ENCODE results near the gene MACROD2.

MACROD2 gene

DNA sequence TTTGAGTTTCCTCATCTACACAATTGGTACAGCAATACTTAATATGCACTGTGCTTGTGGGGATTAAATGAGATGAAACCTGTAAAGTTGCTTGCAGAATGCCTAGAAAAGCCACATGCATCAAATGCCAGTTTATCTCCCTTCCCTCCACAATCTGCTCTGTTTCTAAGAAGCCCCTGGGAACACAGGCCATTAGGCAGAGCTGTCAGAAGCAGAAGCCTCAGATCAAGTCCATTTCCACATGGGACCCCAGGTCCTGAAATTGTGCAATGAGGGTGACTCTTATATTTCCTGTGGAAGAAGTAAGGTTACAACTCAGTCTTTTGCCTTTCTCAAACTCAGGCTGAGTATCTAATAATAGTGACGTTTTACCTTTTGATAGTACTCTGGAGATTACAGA, 1840.5 kb downstream of the MACROD2 start:
- H3K4me1 Mint-ChIP-seq (ENCODE audit: low read depth): no peaks in the 10 kb centered on the region
- H3K27me3 Mint-ChIP-seq: no peaks in the 10 kb centered on the region
- H3K36me3 Mint-ChIP-seq: no peaks in the 10 kb centered on the region
- H3K27ac Mint-ChIP-seq: no peak overlapping the region
- no peak overlapping the region for H3K4me3 Mint-ChIP-seq
- peaks cover 4% of the 10 kb centered on the region for H3K9me3 Mint-ChIP-seq (ENCODE audit: low read depth)

DNA sequence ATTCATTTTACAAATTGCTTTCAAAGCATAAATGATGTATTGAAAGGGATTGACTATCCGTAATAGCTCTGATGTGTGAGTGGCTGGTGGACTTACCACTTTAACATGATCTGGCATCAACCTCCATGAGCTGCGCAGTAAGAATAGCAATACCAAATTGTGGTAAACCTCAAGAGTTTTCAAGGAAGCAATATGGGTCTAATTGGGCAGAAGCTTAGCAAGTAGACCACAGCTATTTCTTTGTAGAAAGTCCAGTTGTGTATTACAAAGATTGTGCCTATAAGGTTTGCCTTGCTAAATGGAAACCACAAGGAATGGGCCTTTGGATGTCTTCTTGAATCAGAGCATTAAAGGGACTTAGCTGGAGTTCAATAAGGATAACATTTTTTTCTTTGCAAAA, 1841.3 kb downstream of the MACROD2 start:
- Mint-ChIP-seq H3K36me3 (no peaks in the 10 kb centered on the region), H3K27ac (no peak overlapping the region), H3K9me3 (ENCODE audit: low read depth) (peaks cover 4% of the 10 kb centered on the region)

DNA sequence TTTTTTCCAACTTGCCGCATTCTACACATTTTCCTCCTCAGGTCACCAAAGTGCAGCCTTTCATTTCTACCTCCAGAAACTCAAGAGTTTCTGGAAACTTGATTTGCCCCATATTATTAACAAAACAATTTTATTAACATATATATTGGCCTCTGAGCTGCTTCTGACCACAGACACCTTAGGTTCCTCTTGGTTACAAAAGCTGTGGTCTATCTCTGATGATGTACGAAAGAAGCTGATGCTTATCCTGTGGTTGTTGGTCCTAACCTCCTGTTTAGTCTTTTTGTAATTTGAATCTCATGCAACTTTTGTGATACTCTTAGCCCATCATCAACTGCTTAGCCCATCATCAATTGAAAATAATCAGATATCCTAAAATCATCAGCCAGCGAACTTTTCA, 1842.2 kb downstream of the MACROD2 start:
- Mint-ChIP-seq H3K4me1 (ENCODE audit: low read depth) (no peaks in the 10 kb centered on the region), H3K27ac (no peak overlapping the region), H3K36me3 (no peaks in the 10 kb centered on the region), H3K27me3 (no peaks in the 10 kb centered on the region), H3K9me3 (ENCODE audit: low read depth) (peaks cover 4% of the 10 kb centered on the region), H3K4me3 (no peak overlapping the region)

More for the DNA sequence above, 1841.3 kb downstream of the MACROD2 start:
- H3K4me1 Mint-ChIP-seq (ENCODE audit: low read depth): no peaks in the 10 kb centered on the region
- H3K4me3 Mint-ChIP-seq: no peak overlapping the region
- no peaks in the 10 kb centered on the region for H3K27me3 Mint-ChIP-seq

- no peak overlapping the region for H3K27ac Mint-ChIP-seq
- H3K9me3 Mint-ChIP-seq (ENCODE audit: low read depth): peaks cover 4% of the 10 kb centered on the region
- no peak overlapping the region for H3K4me3 Mint-ChIP-seq
- H3K27me3 Mint-ChIP-seq: no peaks in the 10 kb centered on the region
- no peaks in the 10 kb centered on the region for H3K4me1 Mint-ChIP-seq (ENCODE audit: low read depth)
- H3K36me3 Mint-ChIP-seq: no peaks in the 10 kb centered on the region
Observed at GRCh38 chr20:15838466-15838865, 1843.2 kb downstream of the MACROD2 start.

DNA sequence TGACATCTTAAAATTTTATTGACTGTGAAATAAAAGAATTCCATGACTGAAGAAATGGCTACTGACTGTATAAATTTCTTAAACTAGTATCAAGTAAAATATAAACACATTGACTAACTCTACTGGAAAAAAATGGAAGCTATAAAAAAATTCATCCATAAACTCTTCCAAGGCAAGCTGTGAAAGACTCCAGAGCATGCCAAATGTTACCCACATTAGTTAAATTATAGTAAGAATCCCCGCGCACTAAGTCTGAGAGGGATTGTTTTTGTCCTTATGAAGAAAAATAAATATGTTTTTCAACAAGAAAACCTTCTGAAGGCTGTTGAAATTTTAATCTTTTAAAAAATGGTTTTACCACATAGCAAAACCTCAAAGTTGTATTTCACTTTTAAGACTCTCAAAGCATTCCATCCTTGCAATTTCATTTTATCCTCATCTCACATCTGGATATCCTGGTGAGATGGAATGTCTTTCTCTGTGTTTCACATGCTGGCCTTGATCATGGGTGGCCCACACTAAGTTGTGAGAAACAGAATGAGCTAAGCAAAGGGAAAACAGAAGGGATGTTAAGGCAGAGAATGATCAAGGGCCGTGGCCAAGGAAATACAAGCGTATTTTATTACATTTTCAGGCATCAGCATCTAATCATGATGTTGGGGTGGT, 1845.5 kb downstream of the MACROD2 start:
- no peaks in the 10 kb centered on the region for H3K36me3 Mint-ChIP-seq
- peaks cover under 1% of the 10 kb centered on the region for H3K9me3 Mint-ChIP-seq (ENCODE audit: low read depth)
- no peak overlapping the region for H3K4me3 Mint-ChIP-seq
- no peaks in the 10 kb centered on the region for H3K27me3 Mint-ChIP-seq
- H3K27ac Mint-ChIP-seq: no peak overlapping the region
- no peaks in the 10 kb centered on the region for H3K4me1 Mint-ChIP-seq (ENCODE audit: low read depth)

- Mint-ChIP-seq H3K27ac (no peak overlapping the region), H3K4me1 (ENCODE audit: low read depth) (no peaks in the 10 kb centered on the region), H3K36me3 (no peaks in the 10 kb centered on the region), H3K9me3 (ENCODE audit: low read depth) (peaks cover 4% of the 10 kb centered on the region), H3K4me3 (no peak overlapping the region), H3K27me3 (no peaks in the 10 kb centered on the region)
Observed at GRCh38 chr20:15842872-15843271, 1847.6 kb downstream of the MACROD2 start.

- no peaks in the 10 kb centered on the region for H3K4me1 Mint-ChIP-seq (ENCODE audit: low read depth)
- H3K36me3 Mint-ChIP-seq: no peaks in the 10 kb centered on the region
- no peak overlapping the region for H3K27ac Mint-ChIP-seq
- H3K9me3 Mint-ChIP-seq (ENCODE audit: low read depth): peaks cover 4% of the 10 kb centered on the region
- H3K27me3 Mint-ChIP-seq: no peaks in the 10 kb centered on the region
- no peak overlapping the region for H3K4me3 Mint-ChIP-seq
Observed at GRCh38 chr20:15843777-15844176, 1848.5 kb downstream of the MACROD2 start.

DNA sequence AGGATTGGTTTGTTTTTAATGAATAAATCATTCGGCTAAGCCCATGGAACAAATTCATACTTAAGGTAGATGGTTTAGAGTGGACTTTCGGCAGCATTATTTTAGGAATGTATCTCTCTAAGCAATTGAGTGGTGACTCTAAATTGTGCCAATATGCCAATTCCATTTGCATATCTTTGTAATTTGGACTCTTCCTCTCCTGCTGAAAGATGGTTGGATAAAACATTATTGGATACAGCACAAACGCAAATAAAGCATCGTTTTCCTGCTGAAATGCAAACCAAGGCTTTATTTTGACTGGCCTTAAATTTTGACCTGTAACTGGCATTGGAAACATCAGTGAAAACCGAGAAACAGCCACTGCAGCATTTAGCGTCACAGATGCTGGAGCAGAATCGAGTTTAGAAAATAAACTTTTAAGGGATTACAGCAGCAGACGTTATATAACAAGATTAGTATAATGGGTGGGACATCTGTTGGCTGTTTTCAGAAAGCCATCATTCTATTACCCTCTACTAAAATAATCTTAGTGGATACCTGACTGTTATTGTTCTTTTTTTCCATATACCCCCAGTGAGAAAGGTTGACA, 1852.0 kb downstream of the MACROD2 start:
- Mint-ChIP-seq H3K4me1 (ENCODE audit: low read depth) (no peaks in the 10 kb centered on the region), H3K9me3 (ENCODE audit: low read depth) (peaks cover 8% of the 10 kb centered on the region), H3K27ac (no peak overlapping the region), H3K27me3 (no peaks in the 10 kb centered on the region), H3K4me3 (no peak overlapping the region), H3K36me3 (no peaks in the 10 kb centered on the region)

GRCh38 chr20:15848126-15848525, 1852.8 kb downstream of the MACROD2 start:
- Mint-ChIP-seq H3K4me1 (ENCODE audit: low read depth) (no peaks in the 10 kb centered on the region), H3K27me3 (no peaks in the 10 kb centered on the region), H3K4me3 (no peak overlapping the region), H3K27ac (no peak overlapping the region), H3K9me3 (ENCODE audit: low read depth) (peaks cover 8% of the 10 kb centered on the region), H3K36me3 (no peaks in the 10 kb centered on the region)

- H3K4me3 Mint-ChIP-seq: no peak overlapping the region
- H3K4me1 Mint-ChIP-seq (ENCODE audit: low read depth): no peaks in the 10 kb centered on the region
- H3K27ac Mint-ChIP-seq: no peak overlapping the region
- peaks cover 8% of the 10 kb centered on the region for H3K9me3 Mint-ChIP-seq (ENCODE audit: low read depth)
- H3K36me3 Mint-ChIP-seq: no peaks in the 10 kb centered on the region
- no peaks in the 10 kb centered on the region for H3K27me3 Mint-ChIP-seq
Observed at GRCh38 chr20:15848995-15849610, 1853.8 kb downstream of the MACROD2 start.

DNA sequence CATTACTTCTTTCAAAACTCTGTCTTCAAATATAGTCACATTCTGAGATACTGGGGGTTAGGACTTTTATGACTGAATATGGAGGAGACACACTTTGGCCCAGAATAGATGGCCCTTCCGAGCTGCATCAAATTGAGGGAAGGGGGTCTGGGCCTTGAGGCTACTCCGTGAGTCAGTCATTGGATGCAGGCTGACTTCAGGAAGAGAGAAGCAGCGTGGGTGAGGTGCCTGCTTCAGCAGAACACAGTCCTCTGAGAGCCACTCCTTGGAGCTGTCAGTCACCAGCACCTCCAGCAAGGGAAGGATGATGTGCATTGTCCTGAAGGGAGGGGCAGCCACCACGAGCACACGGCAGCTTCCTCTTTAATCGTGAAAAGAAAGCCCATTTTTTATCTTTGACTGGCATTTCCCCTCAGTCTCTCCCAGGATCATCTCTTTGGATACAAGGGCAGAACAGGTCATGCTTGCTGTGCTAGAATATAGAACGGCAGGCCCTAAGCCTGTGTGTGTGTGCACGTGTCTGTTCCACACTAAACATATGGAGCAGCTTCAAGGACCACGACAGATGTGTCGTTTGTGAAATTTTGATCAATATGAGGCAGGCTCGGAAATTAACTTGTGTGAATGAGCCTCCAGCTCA, 1856.4 kb downstream of the MACROD2 start:
- Mint-ChIP-seq H3K27me3 (no peaks in the 10 kb centered on the region), H3K9me3 (ENCODE audit: low read depth) (peaks cover 4% of the 10 kb centered on the region), H3K4me3 (no peak overlapping the region), H3K27ac (no peak overlapping the region), H3K36me3 (no peaks in the 10 kb centered on the region), H3K4me1 (ENCODE audit: low read depth) (no peaks in the 10 kb centered on the region)

- Mint-ChIP-seq H3K9me3 (ENCODE audit: low read depth) (peaks cover 4% of the 10 kb centered on the region), H3K4me1 (ENCODE audit: low read depth) (no peaks in the 10 kb centered on the region), H3K27ac (no peak overlapping the region), H3K4me3 (no peak overlapping the region), H3K36me3 (no peaks in the 10 kb centered on the region), H3K27me3 (no peaks in the 10 kb centered on the region)
Observed at GRCh38 chr20:15854911-15855310, 1859.6 kb downstream of the MACROD2 start.

- Mint-ChIP-seq H3K4me3 (no peak overlapping the region), H3K9me3 (ENCODE audit: low read depth) (no peaks in the 10 kb centered on the region), H3K27me3 (no peaks in the 10 kb centered on the region), H3K27ac (no peak overlapping the region), H3K4me1 (ENCODE audit: low read depth) (no peaks in the 10 kb centered on the region), H3K36me3 (no peaks in the 10 kb centered on the region)
Observed at GRCh38 chr20:15857173-15857784, 1862.0 kb downstream of the MACROD2 start.

GRCh38 chr20:15859061-15859460, 1863.7 kb downstream of the MACROD2 start:
- Mint-ChIP-seq H3K9me3 (ENCODE audit: low read depth) (no peaks in the 10 kb centered on the region), H3K4me1 (ENCODE audit: low read depth) (no peaks in the 10 kb centered on the region), H3K27me3 (no peaks in the 10 kb centered on the region), H3K27ac (no peak overlapping the region), H3K4me3 (no peak overlapping the region), H3K36me3 (no peaks in the 10 kb centered on the region)

GRCh38 chr20:15860850-15861249, 1865.5 kb downstream of the MACROD2 start:
- Mint-ChIP-seq H3K36me3 (no peaks in the 10 kb centered on the region), H3K27ac (no peak overlapping the region), H3K9me3 (ENCODE audit: low read depth) (no peaks in the 10 kb centered on the region), H3K4me3 (no peak overlapping the region), H3K4me1 (ENCODE audit: low read depth) (no peaks in the 10 kb centered on the region), H3K27me3 (no peaks in the 10 kb centered on the region)
